K562 treated with DMSO at 1 percent for 12 hours (cell line): ENCODE results near the gene TAF8. TPM values are rescaled to one million over a fixed set of nuclear protein-coding genes. Genes with fewer than 3 reads are reported as not detected.

Source experiments
- total RNA-seq: library from RNA; unstranded; fragments of 300-600 nt; gene quantifications from 2 replicates; pipeline ENCODE4 v1.2.3, GENCODE V29; 2022; ENCODE audit not compliant: insufficient read depth

The TAF8 gene
- total RNA-seq, result 12.3 and 31.6 TPM in 2 replicates

DNA sequence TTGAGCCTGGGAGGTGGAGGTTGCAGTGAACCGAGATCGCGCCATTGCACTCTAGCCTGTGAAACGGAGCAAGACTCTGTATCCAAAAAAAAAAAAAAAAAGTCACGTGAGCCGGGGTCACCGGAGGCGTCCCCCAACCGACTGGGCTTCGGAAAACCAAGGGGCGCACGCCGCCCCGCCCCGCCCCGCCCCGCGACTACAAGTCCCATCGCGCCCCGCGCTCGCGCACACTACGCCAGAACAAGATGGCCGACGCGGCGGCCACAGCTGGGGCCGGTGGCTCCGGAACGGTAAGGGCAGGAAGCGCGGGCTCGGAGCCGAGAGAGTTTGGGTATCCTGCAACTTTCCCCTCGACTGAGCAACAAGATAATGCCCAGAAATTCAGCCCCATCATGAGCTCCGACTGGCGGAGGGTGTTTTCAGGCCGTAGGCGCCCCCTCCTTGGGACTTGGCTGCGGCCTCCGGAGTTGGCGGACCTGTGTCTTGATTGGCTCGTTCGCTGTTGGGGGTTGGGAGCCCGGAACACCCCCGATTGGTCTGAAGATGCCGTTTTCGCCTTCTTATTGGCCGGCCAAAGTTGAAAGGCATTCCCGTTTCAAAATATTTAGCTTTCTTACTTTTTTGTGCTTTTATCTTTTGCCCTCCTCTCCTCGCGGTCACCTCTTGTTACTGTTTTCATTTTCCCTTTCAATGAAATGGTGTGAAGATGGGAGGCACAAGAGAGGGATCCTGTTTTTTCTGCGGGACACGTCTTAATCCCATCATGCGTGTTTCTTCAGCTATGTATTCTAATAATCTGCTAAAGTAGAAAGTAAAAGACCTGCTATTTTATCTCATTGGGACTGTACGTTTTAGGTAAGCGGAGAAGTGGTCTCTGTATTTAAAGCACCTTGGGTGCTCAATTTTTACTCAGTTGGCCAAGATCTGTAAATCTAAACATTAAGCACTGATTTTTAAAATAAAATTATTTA, at the start of gene TAF8:
TAF8 (plus strand) TSS at position 228 of the 971 bp plus-strand sequence; CDS start at position 246, 18 bp downstream.

Other genes with a start within 250 kb of the TAF8 start
- gene USP49, start 155.1 kb upstream of the TAF8 start, total RNA-seq, result 1.5 and 10.9 TPM in 2 replicates
- gene MED20, start 129.4 kb upstream of the TAF8 start, total RNA-seq, result 10.2 and 28.2 TPM in 2 replicates
- gene BYSL, start 129.0 kb upstream of the TAF8 start, total RNA-seq, result 24.3 and 28.4 TPM in 2 replicates
- 237 and 263 TPM in 2 replicates for gene CCND3, start 108.7 kb upstream of the TAF8 start, total RNA-seq
- 0.27 TPM in 1 of 2 replicates, not detected in the other for gene C6orf132, start 92.1 kb downstream of the TAF8 start, total RNA-seq
- not detected in 2 replicates for gene GUCA1A, start 122.8 kb downstream of the TAF8 start, total RNA-seq
- 0.92 and 2.7 TPM in 2 replicates for gene GUCA1B, start 144.4 kb downstream of the TAF8 start, total RNA-seq
- 26.3 and 52.0 TPM in 2 replicates for gene MRPS10, start 167.3 kb downstream of the TAF8 start, total RNA-seq